ENCODE results near the gene SLC24A4.
A peak's percentile ranks its signal among the peaks of the same experiment; 100 is the strongest.

The SLC24A4 gene

GRCh38 chr14:92437729-92438285 lies 114.8 kb downstream of the SLC24A4 start (continued):
- no peak for TF ChIP-seq ZNF701 (tag by site-specific recombination; IDR thresholded peaks at IDR 0.05)
- TF ChIP-seq ZNF548 (tag by site-specific recombination; IDR thresholded peaks at IDR 0.05) = no peak
- TF ChIP-seq IKZF3 (tag by site-specific recombination; IDR thresholded peaks at IDR 0.05) = no peak
- TF ChIP-seq ZFP3 (tag by site-specific recombination; IDR thresholded peaks at IDR 0.05; ENCODE audit: low read depth) = no peak

- H3K4me3 ChIP-seq (ENCODE audit: low read depth, low read length) = no peak overlapping the region
- H3K27ac ChIP-seq (ENCODE audit: extremely low read depth, low read depth, low read length) = no peak overlapping the region
- no peaks in the 10 kb centered on the region for H3K9me3 ChIP-seq (ENCODE audit: control insufficient read depth, insufficient read depth, low read depth, low read length)
- ChIA-PET POLR2A (no interaction called here), CTCF (no interaction called here)
- H3K36me3 ChIP-seq (ENCODE audit: control insufficient read depth in 2 of 2, insufficient read depth in 1 of 2, low read length in 2 of 2) = no peaks in the 10 kb centered on the region
- TF ChIP-seq, protein P1, sequence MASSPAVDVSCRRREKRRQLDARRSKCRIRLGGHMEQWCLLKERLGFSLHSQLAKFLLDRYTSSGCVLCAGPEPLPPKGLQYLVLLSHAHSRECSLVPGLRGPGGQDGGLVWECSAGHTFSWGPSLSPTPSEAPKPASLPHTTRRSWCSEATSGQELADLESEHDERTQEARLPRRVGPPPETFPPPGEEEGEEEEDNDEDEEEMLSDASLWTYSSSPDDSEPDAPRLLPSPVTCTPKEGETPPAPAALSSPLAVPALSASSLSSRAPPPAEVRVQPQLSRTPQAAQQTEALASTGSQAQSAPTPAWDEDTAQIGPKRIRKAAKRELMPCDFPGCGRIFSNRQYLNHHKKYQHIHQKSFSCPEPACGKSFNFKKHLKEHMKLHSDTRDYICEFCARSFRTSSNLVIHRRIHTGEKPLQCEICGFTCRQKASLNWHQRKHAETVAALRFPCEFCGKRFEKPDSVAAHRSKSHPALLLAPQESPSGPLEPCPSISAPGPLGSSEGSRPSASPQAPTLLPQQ (tag by site-specific recombination; IDR thresholded peaks at IDR 0.05) = 0 out of 2 replicates have a peak, but pooled peaks have one; percentile 20
- TF ChIP-seq YY2 (tag by site-specific recombination; IDR thresholded peaks at IDR 0.05) (no peak), ZNF843 (tag by site-specific recombination; IDR thresholded peaks at IDR 0.05) (no peak), WT1 (tag by site-specific recombination; IDR thresholded peaks at IDR 0.05) (no peak), ZNF155 (tag by site-specific recombination; IDR thresholded peaks at IDR 0.05) (no peak), ZFP41 (tag by site-specific recombination; IDR thresholded peaks at IDR 0.05; ENCODE audit: borderline replicate concordance) (no peak)
- TF ChIP-seq, protein P2, sequence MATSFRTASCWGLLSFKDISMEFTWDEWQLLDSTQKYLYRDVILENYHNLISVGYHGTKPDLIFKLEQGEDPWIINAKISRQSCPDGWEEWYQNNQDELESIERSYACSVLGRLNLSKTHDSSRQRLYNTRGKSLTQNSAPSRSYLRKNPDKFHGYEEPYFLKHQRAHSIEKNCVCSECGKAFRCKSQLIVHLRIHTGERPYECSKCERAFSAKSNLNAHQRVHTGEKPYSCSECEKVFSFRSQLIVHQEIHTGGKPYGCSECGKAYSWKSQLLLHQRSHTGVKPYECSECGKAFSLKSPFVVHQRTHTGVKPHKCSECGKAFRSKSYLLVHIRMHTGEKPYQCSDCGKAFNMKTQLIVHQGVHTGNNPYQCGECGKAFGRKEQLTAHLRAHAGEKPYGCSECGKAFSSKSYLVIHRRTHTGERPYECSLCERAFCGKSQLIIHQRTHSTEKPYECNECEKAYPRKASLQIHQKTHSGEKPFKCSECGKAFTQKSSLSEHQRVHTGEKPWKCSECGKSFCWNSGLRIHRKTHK (tag by site-specific recombination; IDR thresholded peaks at IDR 0.05) = no peak
- TF ChIP-seq, protein P3, sequence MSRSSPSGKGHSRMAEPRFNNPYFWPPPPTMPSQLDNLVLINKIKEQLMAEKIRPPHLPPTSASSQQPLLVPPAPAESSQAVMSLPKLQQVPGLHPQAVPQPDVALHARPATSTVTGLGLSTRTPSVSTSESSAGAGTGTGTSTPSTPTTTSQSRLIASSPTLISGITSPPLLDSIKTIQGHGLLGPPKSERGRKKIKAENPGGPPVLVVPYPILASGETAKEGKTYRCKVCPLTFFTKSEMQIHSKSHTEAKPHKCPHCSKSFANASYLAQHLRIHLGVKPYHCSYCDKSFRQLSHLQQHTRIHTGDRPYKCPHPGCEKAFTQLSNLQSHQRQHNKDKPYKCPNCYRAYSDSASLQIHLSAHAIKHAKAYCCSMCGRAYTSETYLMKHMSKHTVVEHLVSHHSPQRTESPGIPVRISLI (tag by site-specific recombination; IDR thresholded peaks at IDR 0.05) = no peak
- H3K4me1 ChIP-seq (ENCODE audit: control insufficient read depth, insufficient read depth, low read length) = no peaks in the 10 kb centered on the region
These were observed 116.8 kb downstream of the SLC24A4 start for GRCh38 chr14:92439537-92440344.

DNA sequence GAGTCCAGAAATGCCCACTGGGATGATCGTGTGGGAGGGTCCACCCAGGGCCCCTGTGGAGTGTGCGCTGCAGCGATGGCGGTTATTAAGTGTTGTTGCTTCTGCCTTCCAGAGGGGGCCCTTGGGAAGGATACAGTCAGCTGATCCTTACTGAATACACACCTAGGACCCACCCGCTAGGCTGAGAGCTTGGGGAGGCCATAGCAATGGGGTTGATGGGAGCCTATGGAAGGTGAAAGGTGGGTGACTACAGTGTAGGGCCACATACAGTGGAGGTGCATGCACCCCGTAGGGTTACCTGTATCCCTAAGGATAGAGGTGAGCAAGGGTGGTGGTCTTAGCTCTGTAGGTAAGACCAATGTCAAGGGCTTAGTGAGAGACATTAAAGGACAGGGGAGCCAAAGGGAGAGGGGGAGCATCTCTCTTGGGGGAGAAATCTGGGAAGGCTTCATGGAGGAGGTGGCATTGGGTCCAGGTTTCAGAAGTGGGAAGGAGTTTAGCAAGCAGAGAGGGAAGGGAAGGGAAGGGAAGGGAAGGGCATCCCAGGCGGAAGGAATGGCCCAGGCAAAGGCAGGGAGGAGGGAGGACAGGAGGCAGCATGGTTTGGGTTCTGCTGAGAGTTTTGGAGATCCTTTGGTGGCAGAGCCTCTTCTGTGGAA lies 117.5 kb downstream of the SLC24A4 start:
- TF ChIP-seq ZNF580 (tag by site-specific recombination; IDR thresholded peaks at IDR 0.05) (0 out of 2 replicates have a peak, but pooled peaks have one; percentile 18), ZNF510 (tag by site-specific recombination; IDR thresholded peaks at IDR 0.05; ENCODE audit: insufficient replicate concordance) (no peak)
- H3K9me3 ChIP-seq (ENCODE audit: control insufficient read depth, insufficient read depth, low read depth, low read length) = no peaks in the 10 kb centered on the region
- no peaks in the 10 kb centered on the region for H3K36me3 ChIP-seq (ENCODE audit: control insufficient read depth in 2 of 2, insufficient read depth in 1 of 2, low read length in 2 of 2)
- no peaks in the 10 kb centered on the region for H3K4me1 ChIP-seq (ENCODE audit: control insufficient read depth, insufficient read depth, low read length)
- ChIA-PET CTCF (no interaction called here), POLR2A (no interaction called here)
- no peak overlapping the region for H3K4me3 ChIP-seq (ENCODE audit: low read depth, low read length)
- H3K27ac ChIP-seq (ENCODE audit: extremely low read depth, low read depth, low read length) = no peak overlapping the region

Measured in HEK293 (cell line).